GM15510 (cell line): ENCODE data around the gene DNAH6.

Experiments used
- POLR2A ChIP-seq: IDR thresholded peaks from 3 replicates; pipeline ENCODE4 v1.6.1; 2011; ENCODE audit warnings: borderline replicate concordance; ENCODE audit not compliant: insufficient read length; ENCODE audit errors: extremely low read depth

The DNAH6 gene

GRCh38 chr2:84779781-84780180, 263.5 kb downstream of the DNAH6 start:
- TF ChIP-seq POLR2A = no peak

GRCh38 chr2:84781942-84782716, 265.8 kb downstream of the DNAH6 start:
- no peak for TF ChIP-seq POLR2A

GRCh38 chr2:84782717-84783442, 266.6 kb downstream of the DNAH6 start:
- no peak for TF ChIP-seq POLR2A

GRCh38 chr2:84785950-84786349, 269.7 kb downstream of the DNAH6 start:
- TF ChIP-seq POLR2A = no peak

- no peak for TF ChIP-seq POLR2A
These were observed 270.3 kb downstream of the DNAH6 start for GRCh38 chr2:84786601-84787000.

- no peak for TF ChIP-seq POLR2A
These were observed 271.7 kb downstream of the DNAH6 start for GRCh38 chr2:84788027-84788426.

GRCh38 chr2:84788498-84788897, 272.2 kb downstream of the DNAH6 start:
- no peak for TF ChIP-seq POLR2A

GRCh38 chr2:84792856-84793522, 276.7 kb downstream of the DNAH6 start:
- TF ChIP-seq POLR2A = no peak

GRCh38 chr2:84793641-84794040, 277.3 kb downstream of the DNAH6 start:
- no peak for TF ChIP-seq POLR2A

- TF ChIP-seq POLR2A = no peak
These were observed 280.5 kb downstream of the DNAH6 start for GRCh38 chr2:84796798-84797197.

- no peak for TF ChIP-seq POLR2A
These were observed 281.0 kb downstream of the DNAH6 start for GRCh38 chr2:84797271-84797670.

- TF ChIP-seq POLR2A = no peak
These were observed 283.5 kb downstream of the DNAH6 start for GRCh38 chr2:84799772-84800171.

- no peak for TF ChIP-seq POLR2A
These were observed 284.0 kb downstream of the DNAH6 start for GRCh38 chr2:84800194-84800805.

- TF ChIP-seq POLR2A = no peak
These were observed 285.5 kb downstream of the DNAH6 start for GRCh38 chr2:84801811-84802210.
